Upper lobe of right lung (tissue), 1 donor: ENCODE measurements around the gene KDM2A. TPM values are rescaled to one million over a fixed set of nuclear protein-coding genes. Genes with fewer than 3 reads are reported as not detected.
A peak's percentile ranks its signal among the peaks of the same experiment; 100 is the strongest.

Experiments used
- ATAC-seq: fragments of 200-7000 bp; cut with Tn5 transposase; one replicate; pipeline ENCODE4 v1.9.1; 2020; ENCODE audit warnings: mild to moderate bottlenecking, moderate library complexity
- DNase-seq: peaks from one replicate; pipeline ENCODE4 v3.0.0-alpha.2; 2020
- H3K27ac ChIP-seq: fragments of 200-600 bp; one replicate; pipeline ENCODE4 v1.8.0; 2022
- H3K27me3 ChIP-seq: fragments of 200-600 bp; one replicate; pipeline ENCODE4 v1.8.0; 2022; ENCODE audit warnings: mild to moderate bottlenecking
- H3K36me3 ChIP-seq: fragments of 200-600 bp; one replicate; pipeline ENCODE4 v1.8.0; 2022
- H3K4me1 ChIP-seq: fragments of 200-600 bp; one replicate; pipeline ENCODE4 v1.8.0; 2022
- H3K4me3 ChIP-seq: fragments of 200-600 bp; one replicate; pipeline ENCODE4 v1.8.0; 2022; ENCODE audit warnings: mild to moderate bottlenecking
- H3K9me3 ChIP-seq: fragments of 200-600 bp; one replicate; pipeline ENCODE4 v1.8.0; 2022
- CTCF ChIP-seq: fragments of 200-600 bp; IDR thresholded peaks from one replicate; pipeline ENCODE4 v1.8.0; 2022; ENCODE audit warnings: antibody characterized with exemption
- intact Hi-C: fragments of 100-400 bp; cut with DNase I; formaldehyde crosslinking; loops from one replicate; pipeline ENCODE4 v1.11.0; 2022
- total RNA-seq: library from RNA; stranded (reverse); fragmentation: NEBNext Ultra II Directional; extraction: Animal tissue kit (Norgen Biotek cat#: 25700); gene quantifications from one replicate; pipeline ENCODE4 v1.2.1, GENCODE V29; 2021
- donor health status: DM: no; HTN: yes; CAD: no; lungs with severe emphysema.

Gene KDM2A
- total RNA-seq, 1 donor from 2014 or later, result 79.5 TPM

- TF ChIP-seq CTCF, result no peak
- H3K36me3 ChIP-seq, result peaks cover 15% of the 10 kb centered on the region
- H3K4me3 ChIP-seq, result peak overlapping the region; percentile 93
- DNase-seq (peak; percentile 63), ATAC-seq (no peak)
- peak overlapping the region; percentile 93 for H3K27ac ChIP-seq
- intact Hi-C loops, result no loop called here
- H3K4me1 ChIP-seq, result peaks cover 70% of the 10 kb centered on the region
- H3K27me3 ChIP-seq, result no peaks in the 10 kb centered on the region
- no peaks in the 10 kb centered on the region for H3K9me3 ChIP-seq
Observed at GRCh38 chr11:67268962-67269268, 149.9 kb downstream of the KDM2A start.

GRCh38 chr11:67269401-67270255, 150.6 kb downstream of the KDM2A start:
- H3K9me3 ChIP-seq, result no peaks in the 10 kb centered on the region
- peak overlapping the region; percentile 93 for H3K4me3 ChIP-seq
- H3K36me3 ChIP-seq, result peaks cover 15% of the 10 kb centered on the region
- TF ChIP-seq CTCF, result no peak
- peak overlapping the region; percentile 93 for H3K27ac ChIP-seq
- peaks cover 77% of the 10 kb centered on the region for H3K4me1 ChIP-seq
- no peaks in the 10 kb centered on the region for H3K27me3 ChIP-seq
- DNase-seq, result peak; percentile 61
- no peak for ATAC-seq
- intact Hi-C loops, result no loop called here

- Histone ChIP-seq H3K9me3 (no peaks in the 10 kb centered on the region), H3K4me3 (peak overlapping the region; percentile 93), H3K36me3 (peaks cover 15% of the 10 kb centered on the region), H3K4me1 (peaks cover 86% of the 10 kb centered on the region), H3K27ac (peak overlapping the region; percentile 93), H3K27me3 (no peaks in the 10 kb centered on the region)
- DNase-seq (peak; percentile 67), ATAC-seq (peak; percentile 8)
- intact Hi-C loops, result no loop called here
- TF ChIP-seq CTCF, result no peak
Observed at GRCh38 chr11:67270256-67271204, 151.5 kb downstream of the KDM2A start.

GRCh38 chr11:67271205-67271540, 152.1 kb downstream of the KDM2A start:
- no peak for TF ChIP-seq CTCF
- Histone ChIP-seq H3K4me3 (peak overlapping the region; percentile 93), H3K27me3 (no peaks in the 10 kb centered on the region), H3K4me1 (peaks cover 88% of the 10 kb centered on the region), H3K9me3 (no peaks in the 10 kb centered on the region), H3K27ac (peak overlapping the region; percentile 93), H3K36me3 (peaks cover 15% of the 10 kb centered on the region)
- ATAC-seq (no peak), DNase-seq (no peak)
- intact Hi-C loops, result no loop called here

GRCh38 chr11:67271541-67272284, 152.7 kb downstream of the KDM2A start:
- H3K4me3 ChIP-seq, result peak overlapping the region; percentile 93
- H3K9me3 ChIP-seq, result no peaks in the 10 kb centered on the region
- no peaks in the 10 kb centered on the region for H3K27me3 ChIP-seq
- H3K36me3 ChIP-seq, result peaks cover 15% of the 10 kb centered on the region
- ATAC-seq, result no peak
- peaks cover 93% of the 10 kb centered on the region for H3K4me1 ChIP-seq
- TF ChIP-seq CTCF, result no peak
- peak overlapping the region; percentile 93 for H3K27ac ChIP-seq
- intact Hi-C loops, result no loop called here
- peak; percentile 67 for DNase-seq
